ENCODE results near the gene C8B.

Gene C8B

GRCh38 chr1:56897150-56898004 lies 68.4 kb downstream of the C8B start:
- no peak for DNase-seq

GRCh38 chr1:56894014-56894413 lies 71.8 kb downstream of the C8B start:
- no peak for DNase-seq

- DNase-seq: no peak
Observed at GRCh38 chr1:56890229-56890628, 75.6 kb downstream of the C8B start.

- DNase-seq: no peak
Observed at GRCh38 chr1:56881417-56881816, 84.4 kb downstream of the C8B start.

- no peak for DNase-seq
Observed at GRCh38 chr1:56880774-56881173, 85.0 kb downstream of the C8B start.

Measured in retina (tissue), 1 donor.